Metanephros (tissue), 2 donors: ENCODE measurements around the gene GPN3. TPM values are rescaled to one million over a fixed set of nuclear protein-coding genes. Genes with fewer than 3 reads are reported as not detected.

Experiments
- small RNA-seq: library from RNA; depleted of rRNA; stranded (forward); fragments of <200 nt; gene quantifications from one replicate; pipeline ENCODE3, GENCODE V24; 2014; ENCODE audit warnings: low replicate concordance
- total RNA-seq: library from RNA; depleted of rRNA; stranded (reverse); fragments of >200 nt; gene quantifications from one replicate; pipeline ENCODE4 v1.2.3, GENCODE V29; 2014

The GPN3 gene
- 18.9 TPM for total RNA-seq

DNA sequence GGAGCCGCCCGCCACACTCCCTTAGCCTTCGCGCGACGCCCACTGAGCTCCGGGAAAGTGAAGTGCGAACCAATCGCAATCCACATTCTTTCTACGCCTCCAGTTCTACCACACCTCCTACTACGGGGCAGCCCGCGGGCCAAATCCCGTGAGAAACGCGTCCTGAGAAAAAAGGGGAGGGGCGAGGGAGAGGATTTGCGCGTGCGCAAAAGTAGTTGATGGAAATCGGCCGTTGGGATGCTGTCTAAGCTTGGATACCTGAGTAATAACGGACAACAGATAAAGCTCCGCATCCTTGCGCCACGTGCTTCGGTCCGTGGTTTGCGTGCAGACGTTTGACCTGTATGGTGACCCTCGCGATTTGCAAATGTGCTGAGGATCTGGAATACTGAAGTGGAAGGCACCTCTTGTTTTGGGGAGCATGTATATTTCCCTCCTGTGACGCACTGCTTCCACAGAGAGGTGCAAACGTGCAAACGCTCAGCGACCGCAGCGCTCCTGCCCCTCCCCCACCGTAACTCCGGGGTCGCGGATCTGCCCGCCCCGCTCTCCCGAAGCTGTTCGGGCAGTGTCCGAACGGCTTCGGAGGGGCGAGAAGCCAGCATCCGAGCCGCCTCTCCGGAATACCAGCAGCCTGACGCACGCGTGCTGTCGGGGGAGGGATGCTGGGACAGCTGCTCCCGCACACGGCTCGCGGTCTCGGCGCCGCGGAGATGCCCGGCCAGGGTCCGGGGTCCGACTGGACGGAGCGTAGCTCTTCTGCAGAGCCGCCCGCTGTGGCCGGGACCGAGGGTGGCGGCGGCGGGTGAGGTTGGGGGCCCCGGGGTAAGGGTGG, at the start of gene GPN3, which contains the start of gene FAM216A:
Gene GPN3, minus strand, starts transcription at position 44 of the 835 bp plus-strand sequence. CDS start 54 bp downstream, outside the sequence.
Gene FAM216A, plus strand, starts transcription at position 632 of the 835 bp plus-strand sequence. Its CDS starts 31 bp downstream, at position 663.

DNA sequence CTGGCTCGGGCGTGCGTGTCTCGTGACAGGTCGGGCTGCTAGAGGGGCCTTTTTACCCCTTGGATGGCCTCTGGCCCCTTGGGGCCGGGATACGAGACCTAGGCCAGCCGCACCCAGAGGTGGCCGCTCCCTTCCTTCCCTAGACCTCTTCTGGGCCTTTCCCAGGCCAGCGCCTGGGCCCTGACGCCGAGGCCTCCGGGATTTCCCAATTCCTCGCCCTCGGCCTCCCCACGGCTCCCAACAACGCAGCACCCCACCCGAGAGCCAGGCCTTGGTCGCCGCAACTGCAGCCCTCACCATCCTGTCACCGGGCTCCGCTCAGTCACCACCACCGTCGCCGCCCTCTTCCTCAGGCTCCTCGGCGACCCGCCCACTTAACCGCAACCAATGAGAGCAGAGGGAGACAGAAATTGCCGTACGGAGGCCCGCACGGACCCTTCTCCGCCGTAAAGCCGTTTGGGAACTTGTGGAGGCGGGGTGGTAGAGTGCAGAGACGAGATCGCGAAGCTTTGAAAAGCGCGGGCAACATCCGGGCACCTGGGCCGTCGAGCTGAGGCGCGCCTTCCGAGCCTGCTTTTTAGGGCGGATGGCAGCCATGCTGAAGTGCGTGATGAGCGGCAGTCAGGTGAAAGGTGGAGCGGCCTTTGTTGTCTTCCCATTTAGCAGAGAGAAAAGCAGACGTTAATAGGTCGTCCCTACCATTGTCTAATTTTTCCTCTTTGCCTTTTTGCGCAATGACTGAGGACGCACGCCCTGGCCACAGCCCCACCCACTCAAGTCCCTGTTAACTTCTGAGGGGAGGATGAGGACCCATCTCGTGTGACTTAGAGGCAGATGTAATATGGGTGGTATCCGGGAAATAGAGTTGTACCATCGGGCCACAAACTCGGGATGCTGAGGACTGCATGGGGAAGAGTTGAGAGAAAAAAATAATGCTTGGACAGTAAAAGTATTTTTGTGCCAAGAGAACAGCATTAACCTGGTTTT, 34.0 kb upstream of the GPN3 start, which contains the start of the genes RAD9B and VPS29:
Gene RAD9B, plus strand, starts transcription at position 580 of the 987 bp plus-strand sequence. Its CDS starts 7 bp downstream, at position 587.
Gene VPS29, minus strand, starts transcription at position 360 of the 987 bp plus-strand sequence. Its CDS starts 60 bp downstream, at position 300.

DNA sequence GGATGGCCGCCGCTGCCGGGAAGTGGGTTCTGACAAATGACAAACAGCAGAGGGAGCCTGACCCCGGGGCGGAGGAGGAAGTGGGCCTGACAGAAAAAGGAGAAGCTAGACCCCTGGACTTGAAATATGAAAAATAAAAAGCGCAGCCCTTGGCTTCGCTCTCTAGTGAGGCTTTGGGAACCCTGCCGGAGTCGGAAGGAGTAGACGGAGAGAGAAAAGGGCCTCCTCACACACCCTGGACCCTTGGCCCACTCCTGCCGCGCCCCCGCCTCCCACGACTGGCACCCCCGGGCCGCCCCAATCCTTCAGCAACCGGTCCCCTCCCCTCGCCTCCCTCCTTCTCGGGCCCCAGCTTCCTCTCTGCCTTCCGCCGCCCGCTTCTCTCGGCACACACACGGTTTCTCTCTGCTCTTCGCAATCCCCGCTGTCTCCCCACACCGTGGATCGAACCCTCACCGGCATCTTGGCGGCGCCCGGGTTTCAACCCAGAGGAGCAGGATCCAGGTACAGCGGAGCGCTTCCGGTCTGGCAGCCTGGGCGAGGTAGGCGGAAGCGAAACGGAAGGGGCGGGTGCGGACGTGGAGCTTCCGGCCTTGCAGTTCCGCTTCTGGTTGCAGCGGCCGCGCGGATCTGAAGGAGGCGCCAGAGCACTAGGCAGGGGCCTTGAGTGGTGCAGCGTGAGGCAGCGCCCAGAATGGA, 18.1 kb downstream of the GPN3 start, which contains the start of gene ARPC3:
Gene ARPC3, minus strand, starts transcription at position 539 of the 699 bp plus-strand sequence. Its CDS starts 77 bp downstream, at position 462.

DNA sequence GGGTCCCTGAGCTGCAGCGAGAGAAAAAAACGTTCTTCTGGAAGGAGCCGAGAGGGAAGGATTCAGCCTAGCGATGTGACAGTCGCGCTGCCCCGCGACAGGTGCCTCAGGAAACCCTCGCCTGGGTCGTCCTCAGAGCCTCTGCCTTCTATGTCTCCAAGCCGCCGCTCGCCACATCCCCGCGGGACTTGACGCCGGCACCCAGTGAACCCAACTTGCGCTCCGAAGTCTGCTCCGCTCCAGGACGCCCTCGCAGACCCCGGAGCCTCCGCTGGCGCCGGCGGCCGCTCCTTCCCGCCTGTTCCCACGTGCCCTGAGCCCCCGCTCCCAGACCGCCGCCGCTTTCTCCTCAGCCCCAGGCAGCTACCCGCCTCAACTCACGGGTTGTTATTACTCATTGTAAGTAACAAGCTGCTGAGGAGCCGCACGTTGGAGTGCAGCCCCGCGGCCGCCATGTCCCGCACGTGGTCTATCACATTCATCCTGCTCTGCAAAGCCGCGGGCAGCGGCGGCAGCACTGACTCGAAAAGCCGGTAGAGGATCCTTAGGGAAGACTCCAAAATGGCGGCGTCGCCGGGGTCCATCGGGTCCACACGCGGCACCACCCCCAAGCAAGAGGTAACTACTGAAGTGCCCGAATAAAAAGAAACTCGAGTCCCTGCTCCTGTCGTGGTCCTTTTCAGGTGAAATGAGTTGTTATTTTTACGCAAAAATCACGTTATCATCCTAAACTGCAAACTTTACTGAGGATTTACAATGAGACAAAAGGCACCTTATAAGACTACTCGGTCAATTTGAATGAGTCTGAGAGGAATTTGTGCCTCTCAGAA, 64.7 kb downstream of the GPN3 start, which contains the start of gene ANAPC7:
Gene ANAPC7, minus strand, starts transcription at position 563 of the 830 bp plus-strand sequence. Its CDS starts 81 bp downstream, at position 482.

Small RNAs within 50 kb of the gene (small RNA-seq; reads per million reads assigned to genes)
- gene RF00278, result not detected

Other genes with a start within 250 kb of the GPN3 start
- gene ATP2A2, start 187.0 kb downstream of the GPN3 start, total RNA-seq, result 174 TPM
- gene ANAPC7, start 64.5 kb downstream of the GPN3 start, total RNA-seq, result 45.5 TPM
- 155 TPM for gene ARPC3, start 17.9 kb downstream of the GPN3 start, total RNA-seq
- gene FAM216A, start 588 bp upstream of the GPN3 start, total RNA-seq, result 8.0 TPM
- gene VPS29, start 33.9 kb upstream of the GPN3 start, total RNA-seq, result 58.7 TPM
- gene RAD9B, start 34.1 kb upstream of the GPN3 start, total RNA-seq, result 0.93 TPM
- gene PPTC7, start 115.1 kb upstream of the GPN3 start, total RNA-seq, result 17.9 TPM
- gene TCTN1, start 145.9 kb upstream of the GPN3 start, total RNA-seq, result 124 TPM
- gene HVCN1, start 220.9 kb upstream of the GPN3 start, total RNA-seq, result 8.8 TPM